ENCODE measurements around the gene ST7L. TPM values are rescaled to one million over a fixed set of nuclear protein-coding genes. Genes with fewer than 3 reads are reported as not detected.

Gene ST7L
- total and polyA plus RNA-seq, 2 donors from 2014 or later, result 12.9 to 20.6 TPM

DNA sequence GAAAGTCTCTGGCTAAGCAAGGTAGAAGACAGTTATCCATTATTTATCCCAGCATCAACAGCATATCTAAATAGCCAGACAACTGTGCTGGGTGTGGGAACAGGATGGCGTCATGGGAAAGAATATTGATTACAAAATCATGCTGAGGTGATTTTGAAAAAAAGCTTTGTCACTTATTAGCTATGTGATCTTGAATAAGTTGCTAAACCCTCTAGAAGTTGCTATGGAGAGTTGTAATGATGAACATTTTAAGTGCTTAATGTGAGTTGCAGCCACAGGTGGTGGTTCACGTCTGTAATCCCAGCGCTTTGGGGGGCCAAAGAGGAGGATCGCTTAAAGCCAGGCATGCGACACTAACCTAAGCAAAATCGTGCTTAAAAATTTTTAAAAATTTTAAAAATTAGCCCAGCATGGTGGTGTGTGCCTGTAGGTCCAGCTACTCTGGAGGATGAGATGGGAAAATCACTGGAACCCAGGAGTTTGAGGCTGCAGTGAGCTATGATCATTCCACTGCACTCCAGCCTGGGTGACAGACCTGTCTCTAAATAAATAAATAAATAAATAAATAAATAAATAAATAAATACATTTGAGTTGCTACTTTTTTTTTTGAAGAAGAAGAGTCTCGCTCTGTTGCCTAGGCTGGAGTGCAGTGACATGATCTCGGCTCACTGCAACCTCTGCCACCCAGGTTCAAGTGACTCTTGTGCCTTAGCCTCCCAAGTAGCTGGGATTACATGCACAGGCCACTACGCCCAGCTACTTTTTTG, 76.6 kb downstream of the ST7L start:
- no peak for DNase-seq
- TF ChIP-seq, protein P1, sequence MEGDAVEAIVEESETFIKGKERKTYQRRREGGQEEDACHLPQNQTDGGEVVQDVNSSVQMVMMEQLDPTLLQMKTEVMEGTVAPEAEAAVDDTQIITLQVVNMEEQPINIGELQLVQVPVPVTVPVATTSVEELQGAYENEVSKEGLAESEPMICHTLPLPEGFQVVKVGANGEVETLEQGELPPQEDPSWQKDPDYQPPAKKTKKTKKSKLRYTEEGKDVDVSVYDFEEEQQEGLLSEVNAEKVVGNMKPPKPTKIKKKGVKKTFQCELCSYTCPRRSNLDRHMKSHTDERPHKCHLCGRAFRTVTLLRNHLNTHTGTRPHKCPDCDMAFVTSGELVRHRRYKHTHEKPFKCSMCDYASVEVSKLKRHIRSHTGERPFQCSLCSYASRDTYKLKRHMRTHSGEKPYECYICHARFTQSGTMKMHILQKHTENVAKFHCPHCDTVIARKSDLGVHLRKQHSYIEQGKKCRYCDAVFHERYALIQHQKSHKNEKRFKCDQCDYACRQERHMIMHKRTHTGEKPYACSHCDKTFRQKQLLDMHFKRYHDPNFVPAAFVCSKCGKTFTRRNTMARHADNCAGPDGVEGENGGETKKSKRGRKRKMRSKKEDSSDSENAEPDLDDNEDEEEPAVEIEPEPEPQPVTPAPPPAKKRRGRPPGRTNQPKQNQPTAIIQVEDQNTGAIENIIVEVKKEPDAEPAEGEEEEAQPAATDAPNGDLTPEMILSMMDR (IDR thresholded peaks at IDR 0.05; ENCODE audit: borderline replicate concordance, extremely low read depth, insufficient read depth), result no peak
- intact Hi-C loops (cut with DNase I), result no loop called here
- Histone ChIP-seq H3K9ac (ENCODE audit: low read length in 3 of 3) (no peak overlapping the region), H3K36me3 (ENCODE audit: control insufficient read depth in 2 of 3, insufficient read depth in 3 of 3, low read length in 3 of 3) (peaks cover 0 to 6% (median 2%) of the 10 kb centered on the region in 3 donors), H3K9me3 (ENCODE audit: control insufficient read depth in 2 of 3, insufficient read depth in 1 of 3, low read length in 3 of 3) (no peaks in the 10 kb centered on the region), H3K4me1 (ENCODE audit: control insufficient read depth in 2 of 3, insufficient read depth in 2 of 3, low read depth in 1 of 3, low read length in 3 of 3) (no peaks in the 10 kb centered on the region), H3K4me3 (ENCODE audit: low read length in 3 of 3) (no peak overlapping the region), H3K27me3 (ENCODE audit: control insufficient read depth, insufficient read depth, low read length) (no peaks in the 10 kb centered on the region), H3K27ac (ENCODE audit: low read depth in 2 of 2, low read length in 2 of 2) (no peak overlapping the region)
- FAIRE-seq, result no peak

DNA sequence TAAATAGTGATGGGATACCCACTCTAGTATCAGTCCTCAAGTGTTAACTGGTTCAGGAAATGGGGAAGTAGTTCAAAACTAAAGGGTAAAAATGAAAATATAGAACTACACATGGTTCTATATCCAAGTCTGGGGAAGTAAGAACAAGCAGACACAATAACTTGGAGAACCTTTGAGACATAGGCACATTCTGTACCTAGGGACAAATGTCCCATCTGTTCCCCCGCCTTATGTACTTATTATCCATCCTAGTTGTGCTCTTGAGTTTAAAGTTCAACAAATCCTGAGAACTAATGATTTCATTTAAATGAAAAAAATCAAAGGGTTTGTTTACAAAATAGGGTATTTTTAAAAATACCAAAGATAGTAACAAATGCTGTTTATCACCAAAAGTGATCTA, 77.6 kb downstream of the ST7L start:
- Histone ChIP-seq H3K9ac (ENCODE audit: low read length in 3 of 3) (no peak overlapping the region), H3K27me3 (ENCODE audit: control insufficient read depth, insufficient read depth, low read length) (no peaks in the 10 kb centered on the region), H3K4me1 (ENCODE audit: control insufficient read depth in 2 of 3, insufficient read depth in 2 of 3, low read depth in 1 of 3, low read length in 3 of 3) (no peaks in the 10 kb centered on the region), H3K4me3 (ENCODE audit: low read length in 3 of 3) (no peak overlapping the region), H3K9me3 (ENCODE audit: control insufficient read depth in 2 of 3, insufficient read depth in 1 of 3, low read length in 3 of 3) (no peaks in the 10 kb centered on the region), H3K36me3 (ENCODE audit: control insufficient read depth in 2 of 3, insufficient read depth in 3 of 3, low read length in 3 of 3) (peaks cover 0 to 6% (median 2%) of the 10 kb centered on the region in 3 donors), H3K27ac (ENCODE audit: low read depth in 2 of 2, low read length in 2 of 2) (no peak overlapping the region)
- intact Hi-C loops (cut with DNase I), result no loop called here
- FAIRE-seq (no peak), DNase-seq (no peak)
- TF ChIP-seq, protein P1 (IDR thresholded peaks at IDR 0.05; ENCODE audit: borderline replicate concordance, extremely low read depth, insufficient read depth), result no peak

DNA sequence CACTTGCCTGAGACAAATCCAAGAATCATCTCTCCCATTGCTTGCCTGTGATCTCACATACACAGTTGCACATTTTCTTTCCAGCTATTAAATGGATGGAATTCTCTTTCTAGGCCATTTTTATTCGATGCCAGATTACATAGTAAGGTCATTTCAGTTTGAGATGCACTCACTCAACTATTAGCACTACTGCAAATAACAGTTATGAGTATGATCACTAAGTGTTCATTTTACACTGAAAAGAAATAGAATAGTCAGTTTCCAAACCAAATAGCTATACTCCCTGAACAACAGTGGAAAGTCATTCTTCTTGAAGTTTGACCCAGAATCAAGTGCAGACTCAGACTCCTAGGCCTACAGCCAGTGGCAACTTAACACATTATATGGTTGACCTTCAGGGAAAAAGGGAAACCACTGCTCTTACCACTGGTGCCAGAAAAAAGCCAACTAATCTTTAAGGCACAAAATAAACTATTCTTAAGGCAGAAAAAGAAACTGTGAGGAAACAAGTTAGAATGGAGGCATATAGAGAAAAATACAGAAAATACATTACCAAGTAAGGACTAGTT, 78.6 kb downstream of the ST7L start:
- H3K27me3 ChIP-seq (ENCODE audit: control insufficient read depth, insufficient read depth, low read length), result no peaks in the 10 kb centered on the region
- no peak overlapping the region for H3K9ac ChIP-seq (ENCODE audit: low read length in 3 of 3)
- no peaks in the 10 kb centered on the region for H3K4me1 ChIP-seq (ENCODE audit: control insufficient read depth in 2 of 3, insufficient read depth in 2 of 3, low read depth in 1 of 3, low read length in 3 of 3)
- DNase-seq (no peak), FAIRE-seq (no peak)
- H3K9me3 ChIP-seq (ENCODE audit: control insufficient read depth in 2 of 3, insufficient read depth in 1 of 3, low read length in 3 of 3), result no peaks in the 10 kb centered on the region
- intact Hi-C loops (cut with DNase I), result no loop called here
- no peak overlapping the region for H3K4me3 ChIP-seq (ENCODE audit: low read length in 3 of 3)
- H3K36me3 ChIP-seq (ENCODE audit: control insufficient read depth in 2 of 3, insufficient read depth in 3 of 3, low read length in 3 of 3), result peaks cover 0 to 6% (median 2%) of the 10 kb centered on the region in 3 donors
- TF ChIP-seq, protein P1 (IDR thresholded peaks at IDR 0.05; ENCODE audit: borderline replicate concordance, extremely low read depth, insufficient read depth), result no peak
- H3K27ac ChIP-seq (ENCODE audit: low read depth in 2 of 2, low read length in 2 of 2), result no peak overlapping the region

Data from kidney (tissue), 14 donors.